Mucosa of descending colon (tissue), 3 donors: Measurements from ENCODE around the gene CPLX1. TPM values are rescaled to one million over a fixed set of nuclear protein-coding genes. Genes with fewer than 3 reads are reported as not detected.

Experiments used
- ATAC-seq: fragments of 200-7000 bp; cut with Tn5 transposase; one replicate; pipeline ENCODE4 v1.9.1; 2020; ENCODE audit warnings: mild to moderate bottlenecking, moderate library complexity
- DNase-seq, 3 donors: peaks; one replicate each; pipeline ENCODE4 v3.0.0-alpha.2; 2020
- H3K36me3 ChIP-seq: fragments of 200-600 bp; one replicate; pipeline ENCODE4 v1.8.0; 2021; ENCODE audit warnings: low read depth, mild to moderate bottlenecking
- H3K4me1 ChIP-seq: fragments of 200-600 bp; one replicate; pipeline ENCODE4 v1.8.0; 2021; ENCODE audit warnings: low read depth, mild to moderate bottlenecking
- H3K4me3 ChIP-seq: fragments of 200-600 bp; one replicate; pipeline ENCODE4 v1.8.0; 2021; ENCODE audit warnings: mild to moderate bottlenecking
- H3K9me3 ChIP-seq: fragments of 200-600 bp; one replicate; pipeline ENCODE4 v1.8.0; 2021; ENCODE audit warnings: mild to moderate bottlenecking
- CTCF ChIP-seq: fragments of 200-600 bp; IDR thresholded peaks from one replicate; pipeline ENCODE4 v1.8.0; 2022; ENCODE audit warnings: antibody characterized with exemption, mild to moderate bottlenecking
- intact Hi-C, 2 donors: fragments of 100-400 bp; cut with DNase I in 1 of 2; cut with micrococcal nuclease in 1 of 2; formaldehyde crosslinking; loops; one replicate each; pipeline versions ENCODE4 v1.11.0 to v1.11.1; 2022; cut with DNase I, micrococcal nuclease
- total RNA-seq, 3 donors: library from RNA; stranded (reverse); fragmentation: NEBNext Ultra II Directional in 2 of 3; extraction: Animal tissue kit (Norgen Biotek cat#: 25700) in 2 of 3; gene quantifications; one replicate each; pipeline versions ENCODE4 v1.2.1 to v1.2.4, GENCODE V29; 2021 to 2023
- donor health status: DM: no; HTN: no; CAD: no; lungs with moderate emphysema.
- donor health status: DM: no; HTN: no; CAD: no.
- donor health status: DM: no; HTN: yes; CAD: no.

Gene CPLX1
- total RNA-seq, 3 donors from 2014 or later = 1.9 to 3.4 (median 2.7) TPM

- Histone ChIP-seq H3K9me3 (no peaks in the 10 kb centered on the region), H3K36me3 (no peaks in the 10 kb centered on the region), H3K4me3 (no peak overlapping the region), H3K4me1 (peaks cover 25% of the 10 kb centered on the region)
- ATAC-seq (no peak), DNase-seq (peak in 1 of 3 donors; percentile 32)
- no peak for TF ChIP-seq CTCF
- intact Hi-C loops = no loop called here
Observed at GRCh38 chr4:794900-795725, 30.8 kb downstream of the CPLX1 start.

- intact Hi-C loops = no loop called here
- H3K4me1 ChIP-seq = peaks cover 28% of the 10 kb centered on the region
- DNase-seq = no peak
- ATAC-seq = no peak
- H3K9me3 ChIP-seq = no peaks in the 10 kb centered on the region
- TF ChIP-seq CTCF = no peak
- no peak overlapping the region for H3K4me3 ChIP-seq
- H3K36me3 ChIP-seq = no peaks in the 10 kb centered on the region
Observed at GRCh38 chr4:793941-794621, 31.8 kb downstream of the CPLX1 start.

- intact Hi-C loops = no loop called here
Observed at GRCh38 chr4:793093-793861, 32.7 kb downstream of the CPLX1 start.

GRCh38 chr4:792626-793092 lies 33.3 kb downstream of the CPLX1 start:
- H3K36me3 ChIP-seq = no peaks in the 10 kb centered on the region
- ATAC-seq (no peak), DNase-seq (peak in 1 of 3 donors; percentile 51)
- intact Hi-C loops = no loop called here
- no peaks in the 10 kb centered on the region for H3K9me3 ChIP-seq
- TF ChIP-seq CTCF = no peak
- H3K4me1 ChIP-seq = peaks cover 31% of the 10 kb centered on the region
- H3K4me3 ChIP-seq = no peak overlapping the region

More at GRCh38 chr4:793093-793861, 32.7 kb downstream of the CPLX1 start:
- Histone ChIP-seq H3K4me3 (no peak overlapping the region), H3K9me3 (no peaks in the 10 kb centered on the region), H3K4me1 (peaks cover 31% of the 10 kb centered on the region), H3K36me3 (no peaks in the 10 kb centered on the region)
- ATAC-seq (no peak), DNase-seq (no peak)
- no peak for TF ChIP-seq CTCF

- no peaks in the 10 kb centered on the region for H3K9me3 ChIP-seq
- ATAC-seq (peak; percentile 57), DNase-seq (peak; percentile 58 to 75 (median 71))
- intact Hi-C loops = no loop called here
- no peak overlapping the region for H3K4me3 ChIP-seq
- peaks cover 31% of the 10 kb centered on the region for H3K4me1 ChIP-seq
- no peaks in the 10 kb centered on the region for H3K36me3 ChIP-seq
- no peak for TF ChIP-seq CTCF
Observed at GRCh38 chr4:791898-792625, 33.9 kb downstream of the CPLX1 start.
